Dendritic cell treated with granulocyte-macrophage colony-stimulating factor and Interleukin-4, amounts not matched to agents 40 ng/mL and 50 ng/mL, for 4 days (primary cell): Measurements from ENCODE around the gene NUDT8.
A peak's percentile ranks its signal among the peaks of the same experiment; 100 is the strongest.
"Not testable (repeated sequence)": the region's sequence is repeated elsewhere in the genome, so short reads cannot be mapped to it uniquely, and the experiment has no call there.

Source experiments
- H3K27ac Mint-ChIP-seq: one replicate; pipeline ENCODE4 v1.8.0; 2022; ENCODE audit warnings: mild to moderate bottlenecking, mixed read lengths
- H3K27me3 Mint-ChIP-seq: one replicate; pipeline ENCODE4 v1.8.0; 2022; ENCODE audit warnings: mild to moderate bottlenecking, mixed read lengths
- H3K36me3 Mint-ChIP-seq: one replicate; pipeline ENCODE4 v1.8.0; 2022; ENCODE audit warnings: low read depth, mixed read lengths
- H3K4me1 Mint-ChIP-seq: one replicate; pipeline ENCODE4 v1.8.0; 2022; ENCODE audit warnings: low read depth, mixed read lengths
- H3K4me3 Mint-ChIP-seq: one replicate; pipeline ENCODE4 v1.8.0; 2022; ENCODE audit warnings: mild to moderate bottlenecking, moderate library complexity, mixed read lengths
- H3K9me3 Mint-ChIP-seq: one replicate; pipeline ENCODE4 v1.8.0; 2022; ENCODE audit warnings: mixed read lengths
- intact Hi-C: fragments of 100-400 bp; cut with micrococcal nuclease; formaldehyde crosslinking; loops from one replicate; pipeline ENCODE4 v1.15.0; 2022

NUDT8 gene

DNA sequence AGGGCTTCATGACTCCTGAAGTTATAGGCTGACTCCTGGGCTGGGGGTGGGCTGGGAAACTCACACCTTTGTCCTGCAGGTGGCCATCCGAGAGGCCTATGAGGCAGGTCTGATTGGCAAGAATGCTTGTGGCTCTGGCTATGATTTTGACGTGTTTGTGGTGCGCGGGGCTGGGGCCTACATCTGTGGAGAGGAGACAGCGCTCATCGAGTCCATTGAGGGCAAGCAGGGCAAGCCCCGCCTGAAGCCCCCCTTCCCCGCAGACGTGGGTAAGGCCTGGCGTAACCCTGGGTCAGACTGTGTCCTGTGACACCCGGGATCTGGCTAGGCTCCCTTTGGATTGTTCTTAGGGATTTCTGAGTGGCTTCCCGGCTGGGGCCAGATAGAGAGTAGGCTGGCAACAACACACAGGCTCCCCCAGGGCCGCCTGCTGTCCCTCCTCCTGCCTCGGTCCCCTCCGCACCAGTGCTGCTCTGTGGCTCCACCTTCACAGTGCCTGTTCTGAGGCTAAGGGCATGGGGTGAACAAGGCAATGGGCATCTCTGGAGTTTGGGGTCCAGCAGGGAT lies 19.4 kb downstream of the NUDT8 start:
- Mint-ChIP-seq H3K9me3 (no peaks in the 10 kb centered on the region), H3K27ac (no peak overlapping the region), H3K4me1 (peaks cover 55% of the 10 kb centered on the region), H3K27me3 (peaks cover 12% of the 10 kb centered on the region), H3K4me3 (no peak overlapping the region), H3K36me3 (peaks cover 71% of the 10 kb centered on the region)
- intact Hi-C loops = no loop called here

DNA sequence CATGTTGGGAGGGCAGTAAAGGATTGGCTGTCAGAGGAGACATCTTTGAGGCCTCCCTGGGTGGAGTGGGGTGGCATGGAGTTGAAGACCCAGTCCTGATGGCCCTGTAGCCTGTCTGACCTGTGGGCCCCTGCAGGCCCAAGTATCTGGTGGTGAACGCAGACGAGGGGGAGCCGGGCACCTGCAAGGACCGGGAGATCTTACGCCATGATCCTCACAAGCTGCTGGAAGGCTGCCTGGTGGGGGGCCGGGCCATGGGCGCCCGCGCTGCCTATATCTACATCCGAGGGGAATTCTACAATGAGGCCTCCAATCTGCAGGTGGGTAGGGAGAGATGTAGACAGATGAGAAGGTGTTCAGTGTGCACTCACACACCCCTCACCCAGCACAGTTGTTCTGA lies 20.4 kb downstream of the NUDT8 start:
- H3K27ac Mint-ChIP-seq = no peak overlapping the region
- intact Hi-C loops = loop anchor here (5.0 kb wide), 1 partner anchor 37 kb away; no protein-coding TSS in a partner anchor
- peaks cover 46% of the 10 kb centered on the region for H3K4me1 Mint-ChIP-seq
- H3K27me3 Mint-ChIP-seq = peaks cover 14% of the 10 kb centered on the region
- no peak overlapping the region for H3K4me3 Mint-ChIP-seq
- peaks cover 71% of the 10 kb centered on the region for H3K36me3 Mint-ChIP-seq
- no peaks in the 10 kb centered on the region for H3K9me3 Mint-ChIP-seq

DNA sequence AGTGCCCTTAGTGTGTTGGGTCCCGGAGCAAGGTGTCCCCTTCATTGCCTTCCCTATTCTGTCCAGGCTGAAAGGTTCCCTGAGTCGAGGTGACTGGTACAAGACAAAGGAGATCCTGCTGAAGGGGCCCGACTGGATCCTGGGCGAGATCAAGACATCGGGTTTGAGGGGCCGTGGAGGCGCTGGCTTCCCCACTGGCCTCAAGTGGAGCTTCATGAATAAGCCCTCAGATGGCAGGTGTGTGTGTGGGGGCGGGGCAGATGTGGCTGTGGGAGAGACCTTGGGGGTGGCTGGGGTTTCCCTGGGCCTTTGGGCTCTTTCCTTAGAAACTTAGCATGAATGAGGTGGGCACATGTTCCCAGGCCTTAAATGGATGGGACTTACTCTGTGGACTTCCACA lies 21.3 kb downstream of the NUDT8 start:
- Mint-ChIP-seq H3K27me3 (peaks cover 16% of the 10 kb centered on the region), H3K4me1 (peaks cover 37% of the 10 kb centered on the region), H3K27ac (no peak overlapping the region), H3K4me3 (no peak overlapping the region), H3K9me3 (no peaks in the 10 kb centered on the region), H3K36me3 (peaks cover 68% of the 10 kb centered on the region)
- intact Hi-C loops = loop anchor here (5.0 kb wide), 1 partner anchor 36 kb away; no protein-coding TSS in a partner anchor

DNA sequence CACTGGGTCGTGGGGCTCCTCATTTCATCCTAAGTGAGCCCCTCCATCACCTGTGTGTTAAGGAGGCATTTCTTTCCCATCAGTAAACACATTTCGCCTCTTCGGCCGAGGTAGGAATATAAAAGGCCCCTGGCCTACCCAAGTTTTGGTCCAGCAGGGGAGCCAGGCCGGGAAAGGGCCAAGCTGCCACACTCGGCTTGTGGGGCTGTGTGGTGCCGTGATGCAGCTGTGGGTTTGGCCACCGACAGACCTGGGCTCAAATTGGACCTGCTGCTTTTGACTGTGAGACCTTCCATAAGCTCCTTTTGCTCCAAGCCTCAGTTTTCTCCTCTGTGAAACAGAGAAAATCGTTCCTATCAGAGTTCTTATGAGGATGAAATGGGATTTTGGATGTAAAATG lies 22.2 kb downstream of the NUDT8 start:
- Mint-ChIP-seq H3K9me3 (no peaks in the 10 kb centered on the region), H3K27me3 (peaks cover 21% of the 10 kb centered on the region), H3K27ac (peak overlapping the region; percentile 87), H3K36me3 (peaks cover 58% of the 10 kb centered on the region), H3K4me1 (peaks cover 32% of the 10 kb centered on the region), H3K4me3 (peak overlapping the region; percentile 94)
- intact Hi-C loops = loop anchor here (5.0 kb wide), 1 partner anchor 35 kb away; no protein-coding TSS in a partner anchor

GRCh38 chr11:67606492-67607295 lies 23.0 kb downstream of the NUDT8 start, which contains the start of gene NDUFV1:
Gene NDUFV1, plus strand, starts transcription at chr11:67606936. Its CDS starts 69 bp downstream, at chr11:67607005.
- H3K4me3 Mint-ChIP-seq = peak within 1 kb of the TSS; percentile 94
- H3K27ac Mint-ChIP-seq = peak within 1 kb of the TSS; percentile 87
- H3K4me1 Mint-ChIP-seq = peaks cover 30% of the 10 kb centered on the region
- intact Hi-C loops = loop anchor here (1.0 to 5.0 kb wide), 2 partner anchors 8 to 34 kb away; no protein-coding TSS in a partner anchor
- peaks cover 21% of the 10 kb centered on the region for H3K27me3 Mint-ChIP-seq
- peaks cover 50% of the 10 kb centered on the region for H3K36me3 Mint-ChIP-seq
- no peaks in the 10 kb centered on the region for H3K9me3 Mint-ChIP-seq

DNA sequence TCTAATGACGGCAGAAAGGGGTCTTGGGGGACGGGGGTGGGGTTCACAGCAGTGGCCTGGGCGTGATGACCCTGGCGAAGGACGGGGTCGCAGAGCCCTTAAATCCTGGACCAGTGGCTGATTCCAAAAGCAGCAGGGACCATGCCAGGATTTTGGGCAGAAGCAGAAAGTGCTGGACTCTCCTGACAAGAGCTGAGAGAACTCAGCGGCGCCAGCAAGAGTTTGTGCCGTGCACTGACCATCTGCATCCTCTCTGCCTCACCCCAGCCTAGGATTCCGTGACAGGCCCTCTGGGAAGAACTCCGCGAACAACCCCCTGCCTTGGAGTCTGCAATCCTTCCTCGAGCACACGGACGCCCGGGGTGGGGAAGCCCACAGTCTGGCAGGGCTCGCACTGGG lies 23.6 kb downstream of the NUDT8 start:
- Mint-ChIP-seq H3K36me3 (peaks cover 44% of the 10 kb centered on the region), H3K4me1 (peaks cover 30% of the 10 kb centered on the region), H3K9me3 (no peaks in the 10 kb centered on the region), H3K27ac (peak overlapping the region; percentile 87), H3K4me3 (peak overlapping the region; percentile 94), H3K27me3 (peaks cover 21% of the 10 kb centered on the region)
- intact Hi-C loops = loop anchor here (1.0 to 5.0 kb wide), 2 partner anchors 8 to 34 kb away; no protein-coding TSS in a partner anchor

DNA sequence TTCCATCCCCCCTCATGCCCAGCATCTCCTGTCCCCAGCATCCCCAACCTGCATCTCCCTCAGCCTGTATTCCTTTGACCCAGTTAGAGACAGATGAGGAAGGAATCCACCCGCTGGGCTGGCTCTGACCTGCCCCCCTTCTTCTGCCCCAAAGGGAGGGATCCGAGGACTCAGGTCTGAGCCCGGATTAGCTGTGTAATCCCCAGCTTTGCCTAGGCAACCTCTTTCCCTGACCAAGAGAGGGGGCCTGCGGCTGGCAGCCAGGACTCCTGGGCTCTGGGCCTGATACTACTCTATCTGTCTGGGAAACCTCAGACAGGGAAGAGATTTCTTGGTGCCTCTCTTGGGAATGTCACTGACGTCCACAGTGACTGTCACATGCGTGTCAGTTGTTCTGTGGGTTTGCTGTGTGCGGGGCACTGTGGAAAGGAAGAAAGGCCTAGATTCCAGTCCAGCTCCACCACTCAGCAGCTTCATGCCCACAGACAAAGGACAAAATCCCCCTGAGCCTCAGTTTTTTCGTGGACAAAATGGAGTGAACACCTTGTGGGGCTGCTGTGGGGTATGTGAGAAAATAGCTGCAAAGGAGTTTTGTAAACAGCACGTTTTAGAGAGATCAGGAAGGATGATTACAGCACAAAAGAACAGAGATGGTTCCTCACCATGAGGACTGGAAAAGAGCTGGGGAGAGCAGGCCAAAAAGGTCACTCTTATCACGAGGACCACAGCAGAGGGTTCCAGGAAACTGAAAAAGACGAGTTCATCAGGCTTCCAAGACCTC lies 24.3 kb downstream of the NUDT8 start:
- peak overlapping the region; percentile 41 for H3K4me3 Mint-ChIP-seq
- no peaks in the 10 kb centered on the region for H3K9me3 Mint-ChIP-seq
- H3K27me3 Mint-ChIP-seq = peaks cover 28% of the 10 kb centered on the region
- intact Hi-C loops = loop anchor here (1.0 to 5.0 kb wide), 2 partner anchors 9 to 33 kb away; no protein-coding TSS in a partner anchor
- H3K4me1 Mint-ChIP-seq = peaks cover 37% of the 10 kb centered on the region
- peaks cover 37% of the 10 kb centered on the region for H3K36me3 Mint-ChIP-seq
- peak overlapping the region; percentile 87 for H3K27ac Mint-ChIP-seq

- Mint-ChIP-seq H3K36me3 (peaks cover 32% of the 10 kb centered on the region), H3K27ac (no peak overlapping the region), H3K27me3 (peaks cover 31% of the 10 kb centered on the region), H3K4me3 (no peak overlapping the region), H3K4me1 (peaks cover 41% of the 10 kb centered on the region), H3K9me3 (no peaks in the 10 kb centered on the region)
- intact Hi-C loops = loop anchor here (5.0 kb wide), 1 partner anchor 33 kb away; no protein-coding TSS in a partner anchor
Observed at GRCh38 chr11:67604815-67605214, 24.9 kb downstream of the NUDT8 start.

DNA sequence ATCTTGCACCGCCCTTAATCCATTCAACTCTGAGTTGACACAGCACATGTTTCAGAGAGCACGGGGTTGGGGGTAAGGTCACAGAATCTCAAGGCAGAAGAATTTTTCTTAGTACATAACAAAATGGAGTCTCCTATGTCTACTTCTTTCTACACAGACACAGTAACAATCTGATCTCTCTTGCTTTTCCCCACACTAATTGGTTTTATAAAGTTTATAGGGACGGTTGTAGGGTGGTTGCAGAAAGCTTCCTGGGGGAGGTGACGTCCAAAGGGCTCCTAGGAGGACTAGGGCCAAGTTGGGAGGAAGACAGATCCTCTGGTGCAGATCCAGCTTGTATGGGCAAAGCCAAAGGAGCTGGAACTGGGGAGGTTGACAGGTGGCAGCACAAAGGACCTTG lies 25.6 kb downstream of the NUDT8 start:
- H3K9me3 Mint-ChIP-seq, H3K4me3 Mint-ChIP-seq, intact Hi-C loops, H3K27ac Mint-ChIP-seq: not testable (repeated sequence)
- peaks cover 45% of the 10 kb centered on the region for H3K4me1 Mint-ChIP-seq
- H3K36me3 Mint-ChIP-seq = peaks cover 25% of the 10 kb centered on the region
- H3K27me3 Mint-ChIP-seq = peaks cover 35% of the 10 kb centered on the region

DNA sequence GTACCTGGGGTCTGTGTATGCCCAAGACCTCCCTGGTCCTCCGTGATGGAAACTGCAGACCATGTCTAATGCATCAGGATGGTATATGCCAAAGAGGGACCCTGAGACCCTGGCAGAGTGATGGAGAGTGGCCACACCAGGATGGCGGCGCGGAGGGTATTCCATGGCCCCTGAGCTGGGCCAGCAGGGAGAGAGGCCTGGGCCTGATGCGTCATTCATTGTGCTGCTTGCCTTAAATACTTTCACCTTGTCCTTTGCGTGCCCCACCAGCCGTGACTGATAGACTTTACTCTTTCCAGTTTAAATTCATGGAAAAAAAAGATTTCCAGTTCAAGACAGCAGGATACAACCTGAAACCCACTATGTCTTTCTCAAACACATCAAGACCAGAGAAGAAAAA lies 28.6 kb downstream of the NUDT8 start:
- Mint-ChIP-seq H3K9me3 (no peaks in the 10 kb centered on the region), H3K4me1 (peaks cover 27% of the 10 kb centered on the region), H3K36me3 (no peaks in the 10 kb centered on the region), H3K27ac (no peak overlapping the region), H3K4me3 (no peak overlapping the region), H3K27me3 (peaks cover 46% of the 10 kb centered on the region)
- intact Hi-C loops = no loop called here

DNA sequence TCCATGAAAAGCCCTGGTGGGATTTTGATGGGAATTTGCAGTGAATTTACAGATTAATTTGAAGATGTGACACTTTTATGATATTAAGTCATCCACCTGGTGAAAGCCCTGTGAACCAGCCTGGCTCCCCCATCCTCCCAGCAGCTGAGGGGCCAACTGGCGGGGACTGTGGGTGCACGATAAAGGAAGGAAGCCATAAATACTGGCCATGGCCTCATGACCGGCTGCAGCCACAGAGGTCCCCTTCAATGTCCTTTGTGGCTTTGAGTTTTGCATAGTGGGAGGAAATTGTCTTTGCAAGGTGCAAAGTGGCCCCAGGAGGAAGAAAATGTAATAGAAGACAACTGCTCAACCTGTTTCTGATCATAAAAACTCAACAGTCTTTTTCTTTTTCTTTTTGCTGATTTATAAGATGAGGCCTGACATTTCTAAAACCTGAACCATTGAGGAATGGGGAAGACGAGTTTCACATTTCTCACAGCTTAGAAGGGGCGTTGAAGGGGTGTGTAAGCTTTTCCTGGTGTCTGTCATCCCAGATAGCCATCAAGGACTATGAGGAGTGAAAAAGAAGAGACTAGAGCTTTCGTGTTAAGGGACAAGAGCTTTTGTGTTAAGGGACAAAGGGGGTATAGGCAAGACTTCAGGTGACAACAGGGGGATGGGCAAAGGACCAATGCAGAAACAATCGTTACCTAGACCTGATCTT lies 29.3 kb downstream of the NUDT8 start:
- H3K4me1 Mint-ChIP-seq = peaks cover 21% of the 10 kb centered on the region
- no peaks in the 10 kb centered on the region for H3K9me3 Mint-ChIP-seq
- H3K27ac Mint-ChIP-seq = no peak overlapping the region
- intact Hi-C loops = no loop called here
- peaks cover 42% of the 10 kb centered on the region for H3K27me3 Mint-ChIP-seq
- no peaks in the 10 kb centered on the region for H3K36me3 Mint-ChIP-seq
- no peak overlapping the region for H3K4me3 Mint-ChIP-seq

GRCh38 chr11:67599149-67599548 lies 30.6 kb downstream of the NUDT8 start:
- Mint-ChIP-seq H3K36me3 (no peaks in the 10 kb centered on the region), H3K27ac (no peak overlapping the region), H3K27me3 (peaks cover 30% of the 10 kb centered on the region), H3K4me1 (peaks cover 20% of the 10 kb centered on the region), H3K9me3 (no peaks in the 10 kb centered on the region), H3K4me3 (no peak overlapping the region)
- intact Hi-C loops = no loop called here

GRCh38 chr11:67597963-67598362 lies 31.8 kb downstream of the NUDT8 start:
- H3K9me3 Mint-ChIP-seq, H3K4me3 Mint-ChIP-seq, intact Hi-C loops, H3K36me3 Mint-ChIP-seq, H3K27ac Mint-ChIP-seq: not testable (repeated sequence)
- peaks cover 16% of the 10 kb centered on the region for H3K4me1 Mint-ChIP-seq
- peaks cover 31% of the 10 kb centered on the region for H3K27me3 Mint-ChIP-seq
